Loucy (cell line): ENCODE results near the gene ZNF287.

Source experiments
- EZH2phosphoT487 ChIP-seq: fragments of 200-600 bp; IDR thresholded peaks from 2 replicates; pipeline ENCODE4 v1.6.1; 2018; ENCODE audit warnings: antibody characterized with exemption, mild to moderate bottlenecking, moderate library complexity, borderline replicate concordance
- TF ChIP-seq, protein P1 (sequence below): fragments of 200-600 bp; sonication (generic); conservative IDR thresholded peaks from 2 replicates; pipeline ENCODE4 v1.5.1; 2014; ENCODE audit warnings: mild to moderate bottlenecking, antibody characterized with exemption, low read length

DNA sequence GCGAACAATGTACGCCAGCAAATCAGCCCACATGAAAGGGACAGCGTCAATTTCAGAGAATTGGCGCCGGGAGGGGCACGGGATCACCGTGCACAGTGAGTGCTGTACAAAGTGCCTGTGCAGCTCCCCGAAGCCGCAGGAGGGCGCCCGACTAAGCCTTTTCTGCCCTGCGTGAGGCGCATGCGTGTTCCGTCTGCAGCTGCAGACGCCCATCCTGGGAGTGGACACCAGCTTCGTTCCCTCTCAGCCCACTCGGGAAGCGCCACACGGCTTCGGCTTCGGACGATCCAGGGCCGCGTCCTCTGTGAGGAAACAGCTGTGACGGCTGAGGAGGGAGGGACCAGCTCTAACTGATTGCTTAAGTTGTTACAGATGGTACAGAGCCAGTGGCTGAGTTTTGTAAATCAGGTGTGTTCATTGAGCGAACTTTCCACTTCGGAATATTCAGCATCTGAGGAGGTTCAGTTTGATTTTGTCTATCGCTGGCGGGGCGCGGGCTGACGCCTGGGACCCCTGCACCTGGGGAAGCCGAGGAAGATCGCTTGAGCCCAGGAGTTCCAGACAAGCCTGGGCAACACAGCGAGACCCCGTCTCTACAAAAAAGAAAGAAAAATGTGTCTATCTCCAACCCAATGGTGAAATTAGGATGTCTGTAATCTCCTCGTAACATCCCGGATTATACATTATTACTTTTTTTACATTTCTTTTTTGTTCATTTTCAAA is 15.4 kb upstream of the ZNF287 start:
- TF ChIP-seq, protein P1, sequence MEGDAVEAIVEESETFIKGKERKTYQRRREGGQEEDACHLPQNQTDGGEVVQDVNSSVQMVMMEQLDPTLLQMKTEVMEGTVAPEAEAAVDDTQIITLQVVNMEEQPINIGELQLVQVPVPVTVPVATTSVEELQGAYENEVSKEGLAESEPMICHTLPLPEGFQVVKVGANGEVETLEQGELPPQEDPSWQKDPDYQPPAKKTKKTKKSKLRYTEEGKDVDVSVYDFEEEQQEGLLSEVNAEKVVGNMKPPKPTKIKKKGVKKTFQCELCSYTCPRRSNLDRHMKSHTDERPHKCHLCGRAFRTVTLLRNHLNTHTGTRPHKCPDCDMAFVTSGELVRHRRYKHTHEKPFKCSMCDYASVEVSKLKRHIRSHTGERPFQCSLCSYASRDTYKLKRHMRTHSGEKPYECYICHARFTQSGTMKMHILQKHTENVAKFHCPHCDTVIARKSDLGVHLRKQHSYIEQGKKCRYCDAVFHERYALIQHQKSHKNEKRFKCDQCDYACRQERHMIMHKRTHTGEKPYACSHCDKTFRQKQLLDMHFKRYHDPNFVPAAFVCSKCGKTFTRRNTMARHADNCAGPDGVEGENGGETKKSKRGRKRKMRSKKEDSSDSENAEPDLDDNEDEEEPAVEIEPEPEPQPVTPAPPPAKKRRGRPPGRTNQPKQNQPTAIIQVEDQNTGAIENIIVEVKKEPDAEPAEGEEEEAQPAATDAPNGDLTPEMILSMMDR = peak; percentile 89
- no peak for TF ChIP-seq EZH2phosphoT487
